ENCODE results near the gene NTN1. TPM values are rescaled to one million over a fixed set of nuclear protein-coding genes. Genes with fewer than 3 reads are reported as not detected.
A peak's percentile ranks its signal among the peaks of the same experiment; 100 is the strongest.

NTN1 gene
- total RNA-seq, 1 donor from 2014 or later: 29.6 TPM

DNA sequence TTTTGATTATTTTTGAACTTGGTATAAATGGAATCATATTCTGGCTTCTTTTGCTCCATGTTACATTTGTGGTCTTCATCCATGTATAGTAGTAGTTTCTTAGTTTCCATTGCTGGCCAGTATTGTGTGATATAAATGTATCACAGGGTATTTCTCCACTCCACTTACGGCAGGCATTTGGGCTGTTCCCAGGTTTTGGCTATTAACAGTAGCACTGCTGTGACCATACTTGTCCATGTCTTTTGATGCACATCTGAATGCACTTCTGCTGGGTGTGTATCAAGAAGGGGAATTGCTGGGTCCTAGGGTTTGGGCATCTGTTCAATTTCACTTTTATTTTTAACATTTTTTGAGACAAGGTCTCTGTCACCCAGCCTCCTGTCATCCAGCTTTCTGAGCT lies 13.9 kb downstream of the NTN1 start:
- intact Hi-C loops (cut with DNase I): no loop called here
- Histone ChIP-seq H3K27ac (no peak overlapping the region), H3K9me3 (peaks cover 0 to 7% of the 10 kb centered on the region in 2 donors), H3K4me3 (no peak overlapping the region), H3K27me3 (no peaks in the 10 kb centered on the region), H3K4me1 (no peaks in the 10 kb centered on the region), H3K36me3 (no peaks in the 10 kb centered on the region)
- peak in 1 of 2 donors; percentile 5 for DNase-seq (ENCODE audit: low spot score in 2 of 2)
- TF ChIP-seq, protein P1, sequence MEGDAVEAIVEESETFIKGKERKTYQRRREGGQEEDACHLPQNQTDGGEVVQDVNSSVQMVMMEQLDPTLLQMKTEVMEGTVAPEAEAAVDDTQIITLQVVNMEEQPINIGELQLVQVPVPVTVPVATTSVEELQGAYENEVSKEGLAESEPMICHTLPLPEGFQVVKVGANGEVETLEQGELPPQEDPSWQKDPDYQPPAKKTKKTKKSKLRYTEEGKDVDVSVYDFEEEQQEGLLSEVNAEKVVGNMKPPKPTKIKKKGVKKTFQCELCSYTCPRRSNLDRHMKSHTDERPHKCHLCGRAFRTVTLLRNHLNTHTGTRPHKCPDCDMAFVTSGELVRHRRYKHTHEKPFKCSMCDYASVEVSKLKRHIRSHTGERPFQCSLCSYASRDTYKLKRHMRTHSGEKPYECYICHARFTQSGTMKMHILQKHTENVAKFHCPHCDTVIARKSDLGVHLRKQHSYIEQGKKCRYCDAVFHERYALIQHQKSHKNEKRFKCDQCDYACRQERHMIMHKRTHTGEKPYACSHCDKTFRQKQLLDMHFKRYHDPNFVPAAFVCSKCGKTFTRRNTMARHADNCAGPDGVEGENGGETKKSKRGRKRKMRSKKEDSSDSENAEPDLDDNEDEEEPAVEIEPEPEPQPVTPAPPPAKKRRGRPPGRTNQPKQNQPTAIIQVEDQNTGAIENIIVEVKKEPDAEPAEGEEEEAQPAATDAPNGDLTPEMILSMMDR (IDR thresholded peaks at IDR 0.05): no peak

DNA sequence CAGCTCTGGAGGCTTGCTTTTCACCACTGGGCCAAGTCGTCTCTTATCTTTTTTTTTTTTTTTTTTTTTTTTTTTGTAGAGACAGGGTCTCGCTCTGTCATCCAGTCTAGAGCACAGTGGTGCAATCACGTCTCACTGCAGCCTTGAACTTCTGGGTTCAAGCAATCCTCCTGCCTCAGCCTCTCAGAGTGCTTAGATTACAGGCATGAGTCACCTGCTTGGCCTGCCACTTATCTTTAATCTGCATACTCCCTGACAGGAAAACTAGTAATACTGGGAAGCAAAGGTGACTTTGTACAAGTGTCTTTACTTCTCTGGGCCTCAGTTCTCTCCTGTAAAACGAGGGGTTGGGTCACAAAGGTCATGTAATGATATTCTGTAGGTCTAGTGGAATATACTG lies 15.0 kb downstream of the NTN1 start:
- Histone ChIP-seq H3K36me3 (no peaks in the 10 kb centered on the region), H3K9me3 (peaks cover 0 to 7% of the 10 kb centered on the region in 2 donors), H3K4me1 (no peaks in the 10 kb centered on the region), H3K4me3 (no peak overlapping the region), H3K27ac (no peak overlapping the region), H3K27me3 (no peaks in the 10 kb centered on the region)
- peak in 1 of 2 donors; percentile 15 for DNase-seq (ENCODE audit: low spot score in 2 of 2)
- TF ChIP-seq, protein P1 (IDR thresholded peaks at IDR 0.05): no peak
- intact Hi-C loops (cut with DNase I): no loop called here

DNA sequence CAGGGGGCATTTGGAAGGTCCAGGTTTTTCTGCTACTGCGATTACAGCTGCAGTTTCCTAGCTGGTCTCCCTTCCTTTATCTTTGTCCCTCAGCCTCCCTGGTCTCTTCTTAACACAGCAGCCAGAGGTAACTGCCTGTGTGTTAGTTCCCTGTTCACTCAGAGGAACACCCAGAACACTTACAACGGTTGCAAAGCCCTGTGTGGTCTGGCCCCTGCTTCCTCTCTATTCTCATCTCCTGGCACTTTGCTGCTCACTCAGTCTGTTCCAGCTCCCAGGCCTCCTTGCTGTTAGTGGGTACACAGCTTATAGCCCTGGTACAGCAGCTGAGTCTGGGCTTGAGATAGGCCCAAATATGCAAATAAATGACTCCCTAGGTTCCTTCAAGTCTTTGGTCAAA lies 16.4 kb downstream of the NTN1 start:
- peak in 1 of 2 donors; percentile 16 for DNase-seq (ENCODE audit: low spot score in 2 of 2)
- no peaks in the 10 kb centered on the region for H3K36me3 ChIP-seq
- H3K4me1 ChIP-seq: no peaks in the 10 kb centered on the region
- no peak overlapping the region for H3K27ac ChIP-seq
- intact Hi-C loops (cut with DNase I): no loop called here
- peaks cover 0 to 7% of the 10 kb centered on the region in 2 donors for H3K9me3 ChIP-seq
- H3K27me3 ChIP-seq: no peaks in the 10 kb centered on the region
- H3K4me3 ChIP-seq: no peak overlapping the region
- TF ChIP-seq, protein P1 (IDR thresholded peaks at IDR 0.05): no peak

DNA sequence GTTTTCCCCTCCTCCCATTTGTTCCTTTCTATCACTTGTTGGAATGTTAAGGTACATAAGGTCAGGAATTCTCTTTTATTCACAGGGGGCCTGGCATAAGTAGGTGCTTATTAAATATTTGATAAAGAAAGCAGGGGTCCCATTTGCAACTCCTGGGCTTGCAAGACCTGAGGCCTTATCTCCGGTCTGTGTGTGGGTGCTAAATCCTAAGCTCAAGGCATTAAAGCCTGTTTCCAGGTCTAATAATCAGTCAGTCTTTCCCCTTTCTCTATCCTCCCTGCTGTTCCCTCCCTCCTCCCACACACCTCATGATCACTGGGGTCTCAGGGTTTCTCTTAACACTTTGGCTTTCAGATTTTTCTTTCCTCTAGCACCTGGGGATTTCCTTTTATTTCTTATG lies 17.1 kb downstream of the NTN1 start:
- Histone ChIP-seq H3K4me1 (no peaks in the 10 kb centered on the region), H3K27ac (no peak overlapping the region), H3K4me3 (no peak overlapping the region)

DNA sequence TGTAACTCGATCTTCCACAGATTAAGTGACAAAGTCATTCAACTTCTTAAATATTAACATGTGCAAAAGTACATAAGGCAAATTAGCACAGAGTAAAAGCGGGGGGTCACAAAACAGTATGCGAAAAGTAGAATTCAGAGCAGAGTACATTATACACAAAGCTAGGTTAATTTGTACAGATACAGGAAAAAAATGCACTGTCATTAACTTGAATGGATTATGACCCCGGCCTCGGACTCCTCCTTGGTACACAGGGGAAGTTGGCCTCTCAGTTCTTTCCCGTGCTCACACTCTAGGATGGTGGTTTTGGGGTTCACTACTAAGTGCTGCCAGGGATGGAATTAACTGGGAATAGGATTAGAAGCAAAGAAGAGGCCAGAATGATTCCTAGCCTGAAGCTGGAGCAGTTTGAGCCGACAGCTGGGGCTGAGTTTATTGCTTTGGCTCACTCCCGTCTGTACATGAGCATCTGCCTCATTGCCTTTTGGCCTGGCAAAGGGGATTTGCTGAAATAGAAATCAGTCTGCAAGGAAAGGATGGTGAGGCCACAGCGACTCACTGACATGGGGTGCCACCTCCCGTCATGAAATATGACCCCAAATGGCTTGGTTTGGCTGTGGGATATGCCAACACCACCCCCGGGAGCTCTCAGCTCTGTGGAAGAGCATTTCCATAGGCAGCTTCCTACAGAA lies 23.6 kb downstream of the NTN1 start:
- DNase-seq (ENCODE audit: low spot score in 2 of 2): no peak
- H3K36me3 ChIP-seq: no peaks in the 10 kb centered on the region
- peak overlapping the region in 1 of 2 donors; percentile 29 for H3K27ac ChIP-seq
- peaks cover 0 to 11% of the 10 kb centered on the region in 2 donors for H3K9me3 ChIP-seq
- H3K4me1 ChIP-seq: peaks cover 0 to 5% of the 10 kb centered on the region in 2 donors
- TF ChIP-seq, protein P1 (IDR thresholded peaks at IDR 0.05): no peak
- H3K4me3 ChIP-seq: no peak overlapping the region
- H3K27me3 ChIP-seq: no peaks in the 10 kb centered on the region
- intact Hi-C loops (cut with DNase I): no loop called here

More for the DNA sequence above, 17.1 kb downstream of the NTN1 start:
- no peak for DNase-seq (ENCODE audit: low spot score in 2 of 2)
- intact Hi-C loops (cut with DNase I): no loop called here
- H3K27me3 ChIP-seq: no peaks in the 10 kb centered on the region
- TF ChIP-seq, protein P1 (IDR thresholded peaks at IDR 0.05): no peak
- no peaks in the 10 kb centered on the region for H3K36me3 ChIP-seq
- peaks cover 0 to 7% of the 10 kb centered on the region in 2 donors for H3K9me3 ChIP-seq

Data from ascending aorta (tissue), 2 donors.